Lung (tissue), 12 donors: Measurements from ENCODE around the gene ADGRG6. TPM values are rescaled to one million over a fixed set of nuclear protein-coding genes. Genes with fewer than 3 reads are reported as not detected.

Source experiments
- ATAC-seq: fragments of 200-7000 bp; cut with Tn5 transposase; one replicate; pipeline ENCODE4 v1.9.1; 2020; ENCODE audit warnings: moderate number of reproducible peaks; ENCODE audit not compliant: insufficient read depth, low FRiP score
- DNase-seq, 3 donors: peaks; one replicate each; pipeline ENCODE4 v3.0.0-alpha.2; 2013 to 2017
- H3K27ac ChIP-seq, 2 donors: one replicate each; pipeline ENCODE4 v1.5.1; 2013; ENCODE audit warnings: mild to moderate bottlenecking in 2 of 2, moderate library complexity in 2 of 2, control low read depth in 1 of 2, inconsistent platforms in 1 of 2, low read depth in 1 of 2, low read length in 1 of 2
- H3K27me3 ChIP-seq, 3 donors: one replicate each; pipeline ENCODE4 v1.5.1; 2013; ENCODE audit warnings: low read length in 2 of 3; ENCODE audit not compliant: control insufficient read depth in 3 of 3, insufficient read depth in 3 of 3
- H3K36me3 ChIP-seq, 4 donors: one replicate each; pipeline ENCODE4 v1.5.1; 2013; ENCODE audit warnings: low read length in 4 of 4, mild to moderate bottlenecking in 1 of 4, moderate library complexity in 1 of 4; ENCODE audit not compliant: control insufficient read depth in 4 of 4, insufficient read depth in 4 of 4
- H3K4me1 ChIP-seq, 5 donors: one replicate each; pipeline ENCODE4 v1.5.1; 2013; ENCODE audit warnings: low read length in 5 of 5, mild to moderate bottlenecking in 2 of 5, moderate library complexity in 1 of 5; ENCODE audit not compliant: control insufficient read depth in 5 of 5, insufficient read depth in 5 of 5
- H3K4me3 ChIP-seq: one replicate; pipeline ENCODE4 v1.5.1; 2013; ENCODE audit warnings: mild to moderate bottlenecking, control low read depth, moderate library complexity
- H3K9ac ChIP-seq, 2 donors: one replicate each; pipeline ENCODE4 v1.5.1; 2013; ENCODE audit warnings: low read length in 2 of 2, control low read depth in 1 of 2; ENCODE audit not compliant: insufficient read depth in 1 of 2
- H3K9me3 ChIP-seq, 4 donors: one replicate each; pipeline ENCODE4 v1.5.1; 2013; ENCODE audit warnings: low read length in 3 of 4, mild to moderate bottlenecking in 1 of 4, moderate library complexity in 1 of 4; ENCODE audit not compliant: control insufficient read depth in 4 of 4, insufficient read depth in 3 of 4
- CTCF ChIP-seq: IDR thresholded peaks from 2 replicates; pipeline ENCODE4 v1.5.1; 2012; ENCODE audit warnings: mild to moderate bottlenecking; ENCODE audit errors: control extremely low read depth, extremely low read depth
- WGBS, 2 donors: extraction: QIAGEN DNeasy Blood & Tissue Kit; methylation state at CpG; one replicate each; pipeline ENCODE4 v1.1.7; 2013; 5-methylcytosine and 5-hydroxymethylcytosine counted together
- polyA plus RNA-seq, 2 donors: library from polyadenylated mRNA; stranded (reverse); fragments of 200-250 nt; gene quantifications; one replicate each; pipeline ENCODE4 v1.2.1, GENCODE V29; 2013
- total RNA-seq, 2 donors: library from RNA; depleted of rRNA in 1 of 2; stranded (reverse); fragments of >200 nt in 1 of 2; gene quantifications; one replicate each; pipeline ENCODE4 v1.2.1, GENCODE V29; 2014 to 2021
- donor health status: control.
- donor health status: control.
- donor health status: Bipolar disorder and iron deficiency.
- donor health status: healthy.
- donor health status: DM: yes; HTN: yes; CAD: no.

Gene ADGRG6
- total and polyA plus RNA-seq, 4 donors = 6.4 to 177 (median 12.9) TPM

GRCh38 chr6:142481466-142481865 lies 179.7 kb downstream of the ADGRG6 start:
- Histone ChIP-seq H3K9ac (no peak overlapping the region), H3K9me3 (peaks cover 0 to 3% (median 0%) of the 10 kb centered on the region in 4 donors), H3K27ac (no peak overlapping the region), H3K36me3 (no peaks in the 10 kb centered on the region), H3K27me3 (no peaks in the 10 kb centered on the region), H3K4me3 (no peak overlapping the region), H3K4me1 (no peaks in the 10 kb centered on the region)
- DNase-seq (no peak), ATAC-seq (no peak)
- TF ChIP-seq CTCF = no peak
- 71 to 82% methylated on average over 4 of the region's 4 CpGs for WGBS, 2 donors

GRCh38 chr6:142482249-142482648 lies 180.4 kb downstream of the ADGRG6 start:
- DNase-seq = no peak
- peaks cover 0 to 3% (median 0%) of the 10 kb centered on the region in 4 donors for H3K9me3 ChIP-seq
- no peaks in the 10 kb centered on the region for H3K4me1 ChIP-seq
- no peak for ATAC-seq
- no peak for TF ChIP-seq CTCF
- H3K4me3 ChIP-seq = no peak overlapping the region
- no peaks in the 10 kb centered on the region for H3K27me3 ChIP-seq
- no peak overlapping the region for H3K9ac ChIP-seq
- 18 to 23% methylated on average over 1 of the region's 1 CpG for WGBS, 2 donors
- no peak overlapping the region for H3K27ac ChIP-seq
- no peaks in the 10 kb centered on the region for H3K36me3 ChIP-seq

- 67 to 81% methylated on average over 5 of the region's 5 CpGs for WGBS, 2 donors
These were observed 181.2 kb downstream of the ADGRG6 start for GRCh38 chr6:142482974-142483373.

More at GRCh38 chr6:142482974-142483373, 181.2 kb downstream of the ADGRG6 start:
- peaks cover 0 to 3% (median 0%) of the 10 kb centered on the region in 4 donors for H3K9me3 ChIP-seq
- no peak overlapping the region for H3K9ac ChIP-seq
- DNase-seq = peak in 2 of 3 donors; percentile 12 to 14
- ATAC-seq = no peak
- no peaks in the 10 kb centered on the region for H3K4me1 ChIP-seq
- no peaks in the 10 kb centered on the region for H3K27me3 ChIP-seq
- H3K27ac ChIP-seq = no peak overlapping the region
- no peaks in the 10 kb centered on the region for H3K36me3 ChIP-seq
- no peak overlapping the region for H3K4me3 ChIP-seq
- TF ChIP-seq CTCF = no peak
